ENCODE results near the gene AMHR2.
"Not testable (repeated sequence)": the region's sequence is repeated elsewhere in the genome, so short reads cannot be mapped to it uniquely, and the experiment has no call there.

AMHR2 gene

GRCh38 chr12:53415752-53416389 lies 7.8 kb upstream of the AMHR2 start:
- DNase-seq, result not testable (repeated sequence)

- DNase-seq, result not testable (repeated sequence)
Measured at GRCh38 chr12:53417291-53417816, 6.3 kb upstream of the AMHR2 start.

- no peak for DNase-seq
Measured at GRCh38 chr12:53418221-53418620, 5.4 kb upstream of the AMHR2 start.

- no peak for DNase-seq
Measured at GRCh38 chr12:53419756-53420155, 3.9 kb upstream of the AMHR2 start.

- DNase-seq, result not testable (repeated sequence)
Measured at GRCh38 chr12:53422247-53422646, 1.4 kb upstream of the AMHR2 start.

- DNase-seq, result no peak
Measured at GRCh38 chr12:53424626-53425514, 1.2 kb downstream of the AMHR2 start.

GRCh38 chr12:53425515-53426150 lies 2.0 kb downstream of the AMHR2 start:
- no peak for DNase-seq

- no peak for DNase-seq
Measured at GRCh38 chr12:53427905-53428594, 4.4 kb downstream of the AMHR2 start.

GRCh38 chr12:53428741-53429140 lies 5.1 kb downstream of the AMHR2 start:
- no peak for DNase-seq

- DNase-seq, result no peak
Measured at GRCh38 chr12:53430116-53430515, 6.5 kb downstream of the AMHR2 start.

GRCh38 chr12:53431187-53431586 lies 7.5 kb downstream of the AMHR2 start:
- no peak for DNase-seq

GRCh38 chr12:53435326-53435725 lies 11.7 kb downstream of the AMHR2 start:
- DNase-seq, result not testable (repeated sequence)

GRCh38 chr12:53439582-53439981 lies 15.9 kb downstream of the AMHR2 start:
- not testable (repeated sequence) for DNase-seq

- peak; percentile 98 for DNase-seq
Measured at GRCh38 chr12:53441040-53441833, 17.6 kb downstream of the AMHR2 start, which contains the start of gene PRR13. TSS of gene PRR13 (plus strand) at chr12:53441734. CDS start at chr12:53442715, 981 bp downstream.

- no peak for DNase-seq
Measured at GRCh38 chr12:53443955-53444354, 20.3 kb downstream of the AMHR2 start.

GRCh38 chr12:53444593-53445325 lies 21.1 kb downstream of the AMHR2 start:
- DNase-seq, result not testable (repeated sequence)

GRCh38 chr12:53450936-53451335 lies 27.3 kb downstream of the AMHR2 start:
- DNase-seq, result no peak

- DNase-seq, result peak; percentile 99
Measured at GRCh38 chr12:53451661-53452158, 28.1 kb downstream of the AMHR2 start, which contains the start of gene PCBP2. TSS of gene PCBP2 (plus strand) at chr12:53452102. CDS start at chr12:53454801, 2,699 bp downstream.

- DNase-seq, result peak; percentile 71
Measured at GRCh38 chr12:53452159-53453077, 28.8 kb downstream of the AMHR2 start.

All from CD4-positive, alpha-beta T cell treated with Interferon gamma for 1 hour (primary cell).